ENCODE results near the gene IL21R.
"Not testable (repeated sequence)": the region's sequence is repeated elsewhere in the genome, so short reads cannot be mapped to it uniquely, and the experiment has no call there.

The IL21R gene

DNA sequence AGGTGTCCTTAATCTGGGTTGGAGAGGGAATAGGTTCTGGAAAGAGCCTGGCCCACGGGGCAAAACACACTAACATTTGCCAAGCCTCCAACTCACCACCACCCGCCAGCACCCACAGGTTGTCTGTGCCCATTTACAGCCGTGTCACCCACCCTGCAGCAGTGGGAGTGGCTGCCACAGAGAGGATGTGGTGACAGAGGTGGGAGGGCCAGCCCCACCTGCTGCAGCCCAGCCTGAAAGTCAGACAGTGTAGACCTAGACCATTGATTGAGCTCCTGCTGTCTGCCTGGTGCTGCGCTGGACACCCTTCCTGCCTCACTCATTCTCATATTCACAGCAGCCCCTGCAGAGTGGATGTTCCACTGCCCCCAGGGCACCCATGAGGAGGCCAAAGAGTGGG is 44.7 kb downstream of the IL21R start:
- FAIRE-seq = no peak

DNA sequence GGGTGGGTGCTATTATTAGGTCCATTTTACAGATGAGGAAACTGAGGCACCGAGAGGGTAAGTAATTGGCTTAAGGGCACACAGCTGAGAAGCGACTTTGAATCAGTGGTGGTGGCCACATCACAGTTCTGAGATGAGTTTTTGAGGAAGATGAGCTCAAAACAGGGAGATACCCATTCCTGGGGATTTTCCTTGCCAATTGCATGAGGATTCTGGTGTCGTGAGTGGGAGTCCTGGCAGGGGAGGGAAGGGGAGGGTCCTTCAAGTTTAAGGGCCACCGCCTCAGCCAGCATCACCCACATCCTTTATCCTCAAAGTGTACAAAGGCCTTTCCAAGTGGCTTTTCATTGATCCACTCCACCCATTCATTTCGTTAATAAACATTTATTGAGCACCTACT is 45.3 kb downstream of the IL21R start:
- FAIRE-seq = no peak

DNA sequence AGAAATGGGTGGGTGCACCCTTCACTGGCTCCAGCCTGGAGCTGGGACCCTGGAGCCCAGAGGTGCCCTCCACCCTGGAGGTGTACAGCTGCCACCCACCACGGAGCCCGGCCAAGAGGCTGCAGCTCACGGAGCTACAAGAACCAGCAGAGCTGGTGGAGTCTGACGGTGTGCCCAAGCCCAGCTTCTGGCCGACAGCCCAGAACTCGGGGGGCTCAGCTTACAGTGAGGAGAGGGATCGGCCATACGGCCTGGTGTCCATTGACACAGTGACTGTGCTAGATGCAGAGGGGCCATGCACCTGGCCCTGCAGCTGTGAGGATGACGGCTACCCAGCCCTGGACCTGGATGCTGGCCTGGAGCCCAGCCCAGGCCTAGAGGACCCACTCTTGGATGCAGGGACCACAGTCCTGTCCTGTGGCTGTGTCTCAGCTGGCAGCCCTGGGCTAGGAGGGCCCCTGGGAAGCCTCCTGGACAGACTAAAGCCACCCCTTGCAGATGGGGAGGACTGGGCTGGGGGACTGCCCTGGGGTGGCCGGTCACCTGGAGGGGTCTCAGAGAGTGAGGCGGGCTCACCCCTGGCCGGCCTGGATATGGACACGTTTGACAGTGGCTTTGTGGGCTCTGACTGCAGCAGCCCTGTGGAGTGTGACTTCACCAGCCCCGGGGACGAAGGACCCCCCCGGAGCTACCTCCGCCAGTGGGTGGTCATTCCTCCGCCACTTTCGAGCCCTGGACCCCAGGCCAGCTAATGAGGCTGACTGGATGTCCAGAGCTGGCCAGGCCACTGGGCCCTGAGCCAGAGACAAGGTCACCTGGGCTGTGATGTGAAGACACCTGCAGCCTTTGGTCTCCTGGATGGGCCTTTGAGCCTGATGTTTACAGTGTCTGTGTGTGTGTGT is 46.8 kb downstream of the IL21R start:
- FAIRE-seq = no peak

DNA sequence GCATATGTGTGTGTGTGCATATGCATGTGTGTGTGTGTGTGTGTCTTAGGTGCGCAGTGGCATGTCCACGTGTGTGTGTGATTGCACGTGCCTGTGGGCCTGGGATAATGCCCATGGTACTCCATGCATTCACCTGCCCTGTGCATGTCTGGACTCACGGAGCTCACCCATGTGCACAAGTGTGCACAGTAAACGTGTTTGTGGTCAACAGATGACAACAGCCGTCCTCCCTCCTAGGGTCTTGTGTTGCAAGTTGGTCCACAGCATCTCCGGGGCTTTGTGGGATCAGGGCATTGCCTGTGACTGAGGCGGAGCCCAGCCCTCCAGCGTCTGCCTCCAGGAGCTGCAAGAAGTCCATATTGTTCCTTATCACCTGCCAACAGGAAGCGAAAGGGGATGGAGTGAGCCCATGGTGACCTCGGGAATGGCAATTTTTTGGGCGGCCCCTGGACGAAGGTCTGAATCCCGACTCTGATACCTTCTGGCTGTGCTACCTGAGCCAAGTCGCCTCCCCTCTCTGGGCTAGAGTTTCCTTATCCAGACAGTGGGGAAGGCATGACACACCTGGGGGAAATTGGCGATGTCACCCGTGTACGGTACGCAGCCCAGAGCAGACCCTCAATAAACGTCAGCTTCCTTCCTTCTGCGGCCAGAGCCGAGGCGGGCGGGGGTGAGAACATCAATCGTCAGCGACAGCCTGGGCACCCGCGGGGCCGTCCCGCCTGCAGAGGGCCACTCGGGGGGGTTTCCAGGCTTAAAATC is 47.6 kb downstream of the IL21R start:
- no peak for FAIRE-seq

DNA sequence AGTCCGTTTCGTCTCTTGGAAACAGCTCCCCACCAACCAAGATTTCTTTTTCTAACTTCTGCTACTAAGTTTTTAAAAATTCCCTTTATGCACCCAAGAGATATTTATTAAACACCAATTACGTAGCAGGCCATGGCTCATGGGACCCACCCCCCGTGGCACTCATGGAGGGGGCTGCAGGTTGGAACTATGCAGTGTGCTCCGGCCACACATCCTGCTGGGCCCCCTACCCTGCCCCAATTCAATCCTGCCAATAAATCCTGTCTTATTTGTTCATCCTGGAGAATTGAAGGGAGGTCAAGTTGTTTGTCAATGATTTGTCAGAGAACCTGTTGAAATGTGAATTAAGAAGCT is 48.2 kb downstream of the IL21R start:
- FAIRE-seq = no peak

DNA sequence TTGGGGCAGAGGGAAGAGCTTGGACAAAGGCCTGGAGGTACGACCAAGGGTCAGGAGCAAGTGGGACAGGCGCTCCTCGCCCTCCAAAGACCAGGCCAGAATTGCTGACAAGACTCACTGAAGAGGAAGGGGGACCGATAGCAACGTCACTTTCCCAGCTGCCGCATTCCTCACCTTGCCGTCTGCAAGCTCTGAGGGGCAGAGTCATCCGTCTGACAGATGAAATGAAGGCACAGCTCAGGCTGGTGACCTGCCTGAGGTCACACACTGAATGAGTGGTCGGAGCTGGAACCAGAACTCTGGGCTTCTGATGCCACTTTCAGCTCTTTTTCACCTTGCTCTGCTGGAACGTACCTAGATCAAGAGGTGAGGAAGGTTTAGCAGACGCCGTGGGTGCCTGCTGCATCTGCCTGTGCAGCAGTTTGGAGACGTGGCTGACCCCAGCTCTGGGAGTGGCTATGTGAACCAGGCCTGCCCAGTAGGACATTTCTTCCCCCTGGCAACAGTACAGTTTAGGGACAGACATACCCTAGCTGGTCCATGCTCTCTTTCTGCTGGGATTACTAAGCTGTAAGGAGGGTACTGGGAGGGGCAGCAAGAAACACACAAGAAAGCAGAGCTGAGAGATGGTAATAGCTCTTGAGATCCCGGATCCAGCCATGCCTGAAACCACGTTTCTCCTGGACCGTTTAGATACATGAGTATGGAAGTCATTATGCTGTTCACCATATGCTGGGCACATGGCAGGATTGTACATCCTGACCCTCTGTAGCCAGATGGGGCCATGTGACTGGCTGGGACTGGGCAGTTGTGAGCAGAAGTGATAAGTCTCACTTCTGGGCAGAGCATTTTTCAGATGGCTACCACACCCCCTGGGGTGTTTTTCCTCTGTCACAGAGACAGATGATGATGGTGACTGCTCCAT is 50.9 kb downstream of the IL21R start:
- FAIRE-seq = no peak

DNA sequence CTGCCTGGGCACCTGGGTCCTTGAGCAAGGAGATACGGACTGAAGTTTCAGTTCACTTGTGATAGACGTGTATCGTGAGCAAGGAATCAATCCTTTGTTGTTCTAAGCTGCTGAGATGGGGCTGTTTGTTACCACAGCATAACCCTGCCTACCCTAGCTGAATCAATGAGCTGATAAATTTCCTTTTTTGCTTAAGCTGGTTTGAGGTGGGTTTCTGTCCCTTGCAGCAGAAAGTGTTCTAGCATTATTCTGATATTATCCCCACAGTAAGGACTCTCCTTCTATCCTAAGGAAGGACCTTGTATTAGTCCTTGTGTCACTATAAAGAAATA is 51.5 kb downstream of the IL21R start:
- no peak for FAIRE-seq

DNA sequence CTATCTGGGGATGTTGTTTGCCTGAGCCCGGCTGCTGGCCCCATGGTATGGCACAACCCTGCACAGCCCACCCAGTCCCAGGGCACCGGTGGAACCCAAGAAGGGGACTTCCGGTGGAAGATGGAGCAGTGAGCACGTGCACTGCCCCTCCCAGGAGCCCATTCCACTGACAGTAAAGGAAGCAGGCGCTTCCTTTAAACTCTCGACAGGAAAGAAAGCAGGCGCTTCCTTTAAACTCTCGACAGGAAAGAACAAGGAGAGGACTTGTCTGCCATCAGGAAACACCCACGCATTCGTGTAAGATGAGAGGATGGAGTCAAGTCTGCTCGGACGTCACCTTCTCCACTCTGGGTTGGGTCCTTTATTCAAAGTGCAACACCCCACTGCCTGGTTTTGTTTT is 53.7 kb downstream of the IL21R start:
- FAIRE-seq = no peak

DNA sequence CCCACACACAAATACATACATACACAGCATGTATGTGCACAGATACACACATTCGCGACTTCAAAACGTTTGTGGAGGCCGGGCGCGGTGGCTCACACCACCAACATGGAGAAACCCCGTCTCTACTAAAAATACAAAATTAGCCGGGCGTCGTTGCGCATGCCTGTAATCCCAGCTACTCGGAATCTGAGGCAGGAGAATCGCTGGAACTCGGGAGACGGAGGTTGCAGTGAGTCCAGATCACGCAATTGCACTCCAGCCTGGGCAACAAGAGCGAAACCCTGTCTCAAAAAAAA is 55.6 kb downstream of the IL21R start:
- not testable (repeated sequence) for FAIRE-seq

DNA sequence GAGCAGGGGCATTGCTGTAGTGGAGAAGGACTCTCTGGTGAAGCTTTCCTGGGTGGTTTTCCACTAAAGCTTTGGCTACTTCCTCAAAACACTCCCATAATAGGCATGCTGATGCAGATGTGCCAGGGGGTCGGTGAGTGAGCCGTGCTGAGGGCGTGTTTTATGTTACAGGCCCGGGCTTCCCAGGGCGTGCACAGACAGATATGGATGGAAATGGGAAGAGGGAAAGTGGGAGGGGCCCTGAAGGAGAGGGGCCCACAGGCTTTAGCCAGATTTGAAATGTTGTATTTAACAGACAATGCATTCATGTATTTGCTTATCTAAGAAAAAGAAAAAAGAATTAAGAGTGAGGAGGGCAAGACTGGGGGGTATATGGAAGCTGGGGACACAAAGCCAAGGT is 56.3 kb downstream of the IL21R start:
- no peak for FAIRE-seq

DNA sequence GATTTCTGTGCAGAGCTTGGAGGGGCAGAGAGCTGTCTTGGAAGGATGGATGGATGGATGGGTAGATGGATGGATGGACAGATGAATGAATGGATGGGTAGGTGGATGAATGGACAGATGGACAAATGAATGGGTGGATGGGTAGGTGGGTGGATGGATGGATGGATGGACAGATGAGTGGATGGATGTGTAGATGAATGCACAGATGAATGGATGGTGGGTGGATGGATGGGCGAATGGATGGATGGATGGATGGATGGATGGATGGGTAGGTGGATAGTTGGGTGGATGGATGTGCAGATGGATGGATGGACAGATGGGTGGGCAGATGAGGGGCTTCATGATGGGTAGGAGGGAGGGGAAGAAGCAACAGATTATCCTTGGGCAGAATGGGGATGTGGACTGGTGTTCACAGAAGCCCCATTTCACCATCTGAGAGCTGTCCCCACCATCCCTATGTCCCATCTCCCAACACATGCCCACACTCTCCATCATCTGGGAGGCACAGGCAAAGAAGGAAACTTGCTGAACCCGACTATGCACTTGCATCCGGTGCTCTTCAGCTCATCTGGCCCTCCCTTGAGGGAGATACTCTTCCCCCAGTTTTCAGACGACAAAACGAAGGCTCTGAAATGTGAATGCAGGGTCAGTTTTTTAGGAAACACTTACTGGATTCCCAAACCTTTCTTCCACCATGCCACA is 57.2 kb downstream of the IL21R start:
- no peak for FAIRE-seq

DNA sequence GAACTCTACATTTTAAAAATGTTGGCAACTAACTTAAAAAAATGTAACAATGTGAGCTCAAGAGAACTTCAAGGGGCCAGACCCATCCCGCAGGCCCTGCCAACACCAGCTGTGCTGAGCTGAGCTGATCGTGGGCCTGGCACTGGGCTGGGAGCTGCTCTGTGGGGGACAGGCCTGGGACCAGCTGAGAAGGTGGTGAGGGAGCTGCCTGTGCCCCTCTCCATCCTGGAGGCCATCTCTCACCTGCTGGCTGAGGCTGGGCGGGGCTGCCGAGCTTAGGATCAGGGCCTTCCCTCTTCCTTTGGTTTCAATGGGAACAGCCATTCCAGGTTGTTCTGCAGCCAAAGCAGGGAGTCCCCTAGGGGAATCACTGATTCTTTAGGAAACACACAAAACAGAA is 58.2 kb downstream of the IL21R start:
- no peak for FAIRE-seq

DNA sequence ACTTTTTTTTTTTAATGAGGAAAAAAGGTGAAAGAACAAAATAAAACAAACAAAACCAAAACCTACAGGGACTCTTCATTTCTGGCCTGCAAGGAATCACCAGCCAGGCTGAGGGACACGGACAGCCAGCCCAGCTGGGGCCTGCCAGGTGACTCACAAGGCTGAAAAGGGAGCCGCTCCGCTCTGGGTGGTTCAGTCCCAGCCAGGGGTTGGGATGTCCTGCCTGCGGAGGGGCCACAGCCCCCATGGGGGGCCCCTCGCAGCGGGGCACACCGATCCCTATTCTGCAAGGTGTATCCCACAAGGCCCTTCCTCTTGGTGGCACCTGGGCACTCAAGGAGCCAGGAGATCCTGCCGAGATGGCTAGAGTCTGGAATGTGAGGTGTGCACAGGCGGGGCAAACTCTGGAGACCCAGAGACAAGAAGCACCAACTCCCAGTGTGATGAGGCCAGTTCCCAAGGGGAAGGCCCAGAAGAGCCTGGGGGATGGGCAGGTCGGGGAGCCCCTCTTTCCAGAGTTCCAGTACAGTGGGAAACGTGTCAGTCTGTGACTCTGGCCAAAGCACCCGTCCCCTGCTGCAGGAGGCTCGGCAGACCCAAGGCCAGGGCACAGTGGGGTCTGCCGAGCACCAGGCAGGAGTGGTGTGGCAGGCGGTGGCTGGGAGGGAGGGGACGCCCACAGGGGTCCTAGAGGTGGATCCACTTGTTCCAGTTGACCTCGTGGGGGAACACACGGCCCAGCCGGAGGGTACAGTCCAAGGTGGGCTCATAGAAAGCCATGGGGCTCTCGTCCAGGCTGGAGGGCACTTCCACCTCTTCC is 58.9 kb downstream of the IL21R start:
- no peak for FAIRE-seq

DNA sequence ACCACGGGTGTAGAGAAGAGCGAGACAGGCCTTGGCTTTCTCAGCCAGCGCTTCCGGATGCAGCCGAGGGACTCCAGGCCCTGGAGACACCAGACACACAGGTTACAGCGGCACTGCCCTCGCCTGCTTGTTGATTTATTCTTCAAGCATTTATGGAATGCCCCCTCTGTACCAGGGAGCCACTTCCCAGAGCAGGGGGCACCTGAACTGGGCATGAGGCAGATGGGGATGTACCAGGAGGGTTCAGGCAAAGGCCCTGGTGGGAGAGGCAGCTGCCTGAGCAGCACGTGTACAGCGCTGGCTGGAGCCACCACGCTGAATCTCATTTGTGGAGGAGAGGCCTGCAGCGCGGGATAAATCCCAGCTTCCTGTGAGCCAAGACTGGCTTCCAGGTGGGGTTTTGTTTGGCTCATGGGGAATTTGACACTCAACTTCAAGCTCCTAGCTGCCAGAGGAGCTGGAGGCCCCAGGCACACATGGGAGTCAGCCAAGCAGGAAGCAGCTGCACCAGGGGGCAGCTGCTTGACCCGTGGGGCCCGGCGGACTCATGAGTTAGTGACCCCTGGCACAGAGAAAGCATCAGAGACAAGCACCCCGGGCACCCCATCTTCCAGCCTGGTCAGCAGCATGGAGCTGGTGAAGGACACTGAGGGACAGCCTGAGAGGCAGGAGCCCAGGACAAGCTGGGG is 59.7 kb downstream of the IL21R start:
- no peak for FAIRE-seq

DNA sequence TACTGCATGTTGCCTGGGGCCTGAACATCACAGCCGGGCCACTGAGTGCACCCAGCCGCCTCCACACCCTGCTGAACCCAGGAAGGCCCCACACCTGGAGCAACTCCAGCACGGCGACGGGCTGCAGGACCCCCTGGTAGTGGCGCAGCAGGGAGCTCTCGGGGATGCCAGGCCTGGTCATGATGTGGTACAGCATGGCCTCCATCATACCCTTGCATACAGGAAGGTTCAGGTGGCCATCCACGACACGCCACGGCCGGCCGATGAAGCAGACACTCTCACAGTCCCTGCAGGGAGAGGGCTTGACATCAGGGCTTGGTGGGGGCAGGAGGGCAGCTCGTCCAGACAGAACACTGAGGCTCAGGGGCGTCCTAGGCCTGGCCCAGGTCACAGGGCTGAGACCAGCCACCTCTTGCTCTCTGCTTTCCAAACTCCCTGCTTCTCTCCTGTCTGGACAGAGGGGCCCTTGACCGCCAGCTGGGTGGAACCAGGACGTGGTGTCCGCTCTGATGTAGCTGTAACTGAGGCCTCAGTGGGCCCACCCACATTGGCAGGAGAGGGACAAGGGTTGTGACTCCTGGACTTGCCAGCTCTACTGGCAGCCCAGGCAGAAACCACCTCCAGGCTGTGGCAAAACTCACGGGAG is 60.3 kb downstream of the IL21R start:
- no peak for FAIRE-seq

DNA sequence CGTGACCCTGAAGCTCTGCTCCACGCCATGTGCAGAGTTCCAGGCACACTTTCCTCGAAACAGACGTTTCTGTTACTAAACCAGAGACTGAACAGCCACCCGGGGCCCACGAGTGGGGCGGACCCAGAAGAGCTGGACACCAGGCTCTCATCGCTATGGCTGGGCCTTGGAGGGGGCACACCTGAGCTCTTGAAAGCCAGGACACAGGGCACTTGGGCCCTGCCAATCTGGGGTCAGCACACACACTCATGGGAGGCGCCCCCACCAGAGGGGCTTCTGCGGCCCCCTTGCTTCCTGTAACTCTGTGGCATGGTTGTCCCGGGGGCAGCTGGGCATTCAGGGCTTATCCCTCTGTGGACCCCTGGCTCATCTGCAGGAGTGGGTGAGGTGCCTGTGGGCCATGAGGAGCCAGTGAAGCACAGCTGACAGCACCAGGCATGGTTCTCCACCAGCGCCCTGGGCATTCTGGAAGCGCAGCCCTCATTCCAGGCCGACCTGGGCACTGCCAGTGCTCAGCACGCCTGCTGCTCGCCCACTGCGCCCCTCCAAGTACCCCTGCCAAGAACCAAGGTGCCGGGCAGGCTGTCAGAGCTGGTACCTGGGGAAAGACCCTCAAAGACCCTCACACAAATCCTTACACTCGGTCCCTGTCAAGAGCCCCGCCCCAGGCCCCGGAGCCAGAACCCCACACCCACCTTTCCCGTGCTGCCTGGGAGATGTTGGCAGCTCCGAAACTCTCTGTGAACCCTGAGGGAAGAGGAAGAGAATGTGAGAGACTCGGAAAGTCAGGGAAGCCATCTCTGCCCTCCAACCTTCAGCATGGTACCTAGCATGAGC is 61.1 kb downstream of the IL21R start:
- FAIRE-seq = no peak

DNA sequence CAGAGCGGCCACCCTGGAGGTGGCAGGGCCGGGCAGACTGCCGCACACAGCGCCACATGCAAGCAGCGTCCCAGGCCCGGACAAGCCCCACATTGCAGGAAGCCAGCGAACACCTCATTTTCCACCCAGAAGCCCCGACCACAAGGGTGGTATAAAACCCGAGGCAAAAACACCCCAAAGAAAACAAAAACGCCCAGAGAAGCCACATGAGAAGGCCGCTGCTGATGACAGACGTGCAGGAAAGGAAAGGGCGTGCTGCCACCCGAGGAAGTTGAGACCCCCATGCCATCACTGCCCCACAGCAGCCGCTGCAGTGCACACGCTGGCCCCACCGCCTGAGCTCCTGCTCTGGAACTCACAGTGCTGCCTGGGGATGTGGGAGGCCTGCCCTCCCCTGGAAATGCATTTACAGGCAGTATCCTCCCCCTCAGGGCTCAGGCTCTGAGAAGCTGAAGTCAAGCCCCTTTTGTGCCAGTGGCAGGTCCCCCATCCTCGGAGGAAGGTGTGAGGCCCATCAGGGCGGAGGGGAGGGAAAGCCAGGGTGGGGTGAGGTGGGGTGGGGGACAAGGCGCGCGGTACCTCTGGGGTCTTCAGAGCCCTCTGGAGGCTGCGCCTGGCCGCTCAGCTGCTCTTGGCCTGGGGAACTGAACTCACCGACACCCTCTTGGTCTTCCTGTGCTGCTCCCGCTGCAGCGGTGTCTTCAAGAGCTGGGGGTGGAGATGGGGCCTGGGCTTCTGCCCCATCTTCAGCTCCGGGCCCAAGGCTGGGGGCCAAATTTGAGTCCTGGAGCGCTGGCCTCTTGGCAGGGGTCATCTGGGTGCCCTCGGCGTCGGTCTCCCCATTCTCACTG is 62.0 kb downstream of the IL21R start:
- FAIRE-seq = no peak

DNA sequence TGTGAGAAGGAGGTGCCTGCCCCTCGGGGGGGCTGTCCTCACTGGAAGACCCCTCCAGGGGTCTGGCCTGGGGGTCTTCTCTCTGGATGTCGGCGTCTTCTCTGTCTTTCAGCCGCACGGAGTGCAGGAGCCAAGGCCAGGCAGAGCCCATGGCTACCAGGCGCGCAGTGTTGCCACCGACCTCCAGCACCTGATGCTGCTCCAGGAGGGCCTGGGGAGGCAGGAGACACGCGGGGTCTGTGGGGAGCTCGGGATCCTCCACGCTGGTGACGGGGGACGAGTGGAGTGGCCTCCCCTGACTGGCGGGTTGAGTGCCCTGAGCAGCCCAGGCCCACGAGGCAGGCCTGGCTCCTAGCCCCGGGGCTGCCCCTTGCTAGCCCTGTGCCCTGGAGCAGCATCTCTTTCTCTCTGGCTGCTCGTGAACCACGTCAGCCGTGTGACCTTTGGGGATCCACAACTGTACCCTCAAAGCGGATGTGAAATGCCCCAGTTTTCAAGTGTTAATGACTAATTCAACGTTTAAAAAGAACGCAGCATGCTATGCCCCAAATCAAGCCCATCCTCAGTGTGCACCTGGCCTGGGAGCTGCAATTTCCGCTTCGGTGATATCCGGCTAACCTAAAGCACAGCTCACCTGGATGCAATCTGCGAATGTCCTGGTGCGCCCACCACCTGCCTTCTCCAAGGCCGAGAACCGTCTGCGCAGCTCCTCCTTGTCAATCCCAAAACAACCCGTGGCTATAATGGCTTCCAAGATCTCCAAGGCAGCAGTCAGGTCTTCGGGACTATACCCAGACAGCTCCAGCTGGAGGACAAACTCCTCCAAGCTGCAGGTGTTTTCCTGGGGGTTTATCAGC is 62.9 kb downstream of the IL21R start:
- no peak for FAIRE-seq
